HEK293 (cell line): ENCODE data around the gene GATA3.

ENCODE experiments used
- KLF10 ChIP-seq: fragments of 450-650 bp; IDR thresholded peaks from 2 replicates; pipeline ENCODE4 v1.5.1; 2018; ENCODE audit warnings: missing biosample characterization, mild to moderate bottlenecking, missing genetic modification characterization
- MEIS1 ChIP-seq: sonication (generic); formaldehyde crosslinking; IDR thresholded peaks from 2 replicates; pipeline ENCODE4 v1.8.1; 2022; ENCODE audit warnings: missing genetic modification reagents, mild to moderate bottlenecking, borderline replicate concordance
- MYNN ChIP-seq: fragments of 450-650 bp; formaldehyde crosslinking; IDR thresholded peaks from 2 replicates; pipeline ENCODE4 v1.5.1; 2016; ENCODE audit warnings: missing biosample characterization, missing genetic modification characterization, borderline replicate concordance
- SP7 ChIP-seq: fragments of 450-650 bp; formaldehyde crosslinking; IDR thresholded peaks from 2 replicates; pipeline ENCODE4 v1.5.1; 2016; ENCODE audit warnings: missing biosample characterization, missing genetic modification characterization
- YY1 ChIP-seq: fragments of 450-650 bp; formaldehyde crosslinking; IDR thresholded peaks from 2 replicates; pipeline ENCODE4 v1.5.1; 2018; ENCODE audit warnings: missing biosample characterization, missing genetic modification characterization
- YY2 ChIP-seq: fragments of 450-650 bp; formaldehyde crosslinking; IDR thresholded peaks from 2 replicates; pipeline ENCODE4 v1.5.1; 2016; ENCODE audit warnings: missing biosample characterization, missing genetic modification characterization
- ZBTB1 ChIP-seq: fragments of 450-650 bp; formaldehyde crosslinking; IDR thresholded peaks from 2 replicates; pipeline ENCODE4 v1.5.1; 2016; ENCODE audit warnings: missing biosample characterization, missing genetic modification characterization
- ZBTB21 ChIP-seq: fragments of 450-650 bp; formaldehyde crosslinking; IDR thresholded peaks from 2 replicates; pipeline ENCODE4 v1.5.1; 2017; ENCODE audit warnings: missing biosample characterization, missing genetic modification characterization
- ZBTB6 ChIP-seq: fragments of 450-650 bp; formaldehyde crosslinking; IDR thresholded peaks from 2 replicates; pipeline ENCODE4 v1.5.1; 2017; ENCODE audit warnings: missing biosample characterization, missing genetic modification characterization
- ZNF146 ChIP-seq: fragments of 450-650 bp; formaldehyde crosslinking; IDR thresholded peaks from 2 replicates; pipeline ENCODE4 v1.5.1; 2016; ENCODE audit warnings: missing biosample characterization, missing genetic modification characterization
- ZNF16 ChIP-seq: fragments of 450-650 bp; formaldehyde crosslinking; IDR thresholded peaks from 2 replicates; pipeline ENCODE4 v1.5.1; 2016; ENCODE audit warnings: low read depth, missing biosample characterization, missing genetic modification characterization
- ZNF214 ChIP-seq: fragments of 450-650 bp; formaldehyde crosslinking; IDR thresholded peaks from 2 replicates; pipeline ENCODE4 v1.5.1; 2017; ENCODE audit warnings: missing biosample characterization, mild to moderate bottlenecking, missing genetic modification characterization, borderline replicate concordance
- ZNF24 ChIP-seq: fragments of 450-650 bp; formaldehyde crosslinking; IDR thresholded peaks from 2 replicates; pipeline ENCODE4 v1.5.1; 2016; ENCODE audit warnings: missing biosample characterization, missing genetic modification characterization
- ZNF26 ChIP-seq: fragments of 450-650 bp; formaldehyde crosslinking; IDR thresholded peaks from 2 replicates; pipeline ENCODE4 v1.5.1; 2016; ENCODE audit warnings: missing biosample characterization, missing genetic modification characterization
- ZNF311 ChIP-seq: fragments of 450-650 bp; formaldehyde crosslinking; IDR thresholded peaks from 2 replicates; pipeline ENCODE4 v1.5.1; 2017; ENCODE audit warnings: missing biosample characterization, missing genetic modification characterization, borderline replicate concordance
- ZNF335 ChIP-seq: fragments of 450-650 bp; formaldehyde crosslinking; conservative IDR thresholded peaks from 2 replicates; pipeline ENCODE4 v1.5.1; 2016; ENCODE audit warnings: missing biosample characterization, missing genetic modification characterization
- ZNF423 ChIP-seq: fragments of 450-650 bp; formaldehyde crosslinking; IDR thresholded peaks from 2 replicates; pipeline ENCODE4 v1.5.1; 2016; ENCODE audit warnings: missing biosample characterization, missing genetic modification characterization
- ZNF501 ChIP-seq: fragments of 450-650 bp; formaldehyde crosslinking; IDR thresholded peaks from 2 replicates; pipeline ENCODE4 v1.5.1; 2016; ENCODE audit warnings: missing biosample characterization, missing genetic modification characterization
- ZNF529 ChIP-seq: fragments of 450-650 bp; formaldehyde crosslinking; IDR thresholded peaks from 2 replicates; pipeline ENCODE4 v1.5.1; 2017; ENCODE audit warnings: missing genetic modification characterization, missing biosample characterization; ENCODE audit not compliant: insufficient replicate concordance
- ZNF555 ChIP-seq: fragments of 450-650 bp; formaldehyde crosslinking; conservative IDR thresholded peaks from 2 replicates; pipeline ENCODE4 v1.5.1; 2017; ENCODE audit warnings: missing biosample characterization, mild to moderate bottlenecking, missing genetic modification characterization, inconsistent platforms
- ZNF596 ChIP-seq: fragments of 450-650 bp; IDR thresholded peaks from 2 replicates; pipeline ENCODE4 v1.5.0; 2018; ENCODE audit warnings: missing biosample characterization, mild to moderate bottlenecking, missing genetic modification characterization, moderate library complexity
- ZNF664 ChIP-seq: fragments of 450-650 bp; formaldehyde crosslinking; IDR thresholded peaks from 2 replicates; pipeline ENCODE4 v1.5.1; 2016; ENCODE audit warnings: missing biosample characterization, missing genetic modification characterization
- ZNF768 ChIP-seq: fragments of 450-650 bp; formaldehyde crosslinking; IDR thresholded peaks from 2 replicates; pipeline ENCODE4 v1.5.1; 2018; ENCODE audit warnings: missing biosample characterization, mild to moderate bottlenecking, missing genetic modification characterization
- ZNF777 ChIP-seq: fragments of 450-650 bp; formaldehyde crosslinking; IDR thresholded peaks from 2 replicates; pipeline ENCODE4 v1.5.1; 2017; ENCODE audit warnings: missing biosample characterization, missing genetic modification characterization, borderline replicate concordance
- ZSCAN4 ChIP-seq: fragments of 450-650 bp; formaldehyde crosslinking; IDR thresholded peaks from 2 replicates; pipeline ENCODE4 v1.5.1; 2017; ENCODE audit warnings: missing biosample characterization, missing genetic modification characterization
- ZXDB ChIP-seq: fragments of 450-650 bp; formaldehyde crosslinking; IDR thresholded peaks from 2 replicates; pipeline ENCODE4 v1.5.1; 2016; ENCODE audit warnings: missing biosample characterization, missing genetic modification characterization
- TF ChIP-seq, protein P1 (sequence below): fragments of 450-650 bp; formaldehyde crosslinking; IDR thresholded peaks from 2 replicates; pipeline ENCODE4 v1.5.1; 2016; ENCODE audit warnings: missing biosample characterization, missing genetic modification characterization
- TF ChIP-seq, protein P2 (sequence below): fragments of 450-650 bp; formaldehyde crosslinking; IDR thresholded peaks from 2 replicates; pipeline ENCODE4 v1.5.1; 2016; ENCODE audit warnings: missing biosample characterization, missing genetic modification characterization

The GATA3 gene

GRCh38 chr10:8053446-8054243 is 843 bp upstream of the GATA3 start (continued):
- TF ChIP-seq ZNF501 (no peak; the same call in 1 of the 2 replicates), ZNF311 (tag by site-specific recombination) (no peak), ZNF529 (peak; percentile 5), ZNF335 (tag by site-specific recombination) (peak; percentile 90), ZNF777 (tag by site-specific recombination) (no peak), KLF10 (tag by site-specific recombination) (peak; percentile 89), ZBTB1 (no peak), SP7 (tag by site-specific recombination) (peak; percentile 70), MEIS1 (no peak), ZNF16 (tag by site-specific recombination) (no peak), MYNN (no peak), ZNF423 (tag by site-specific recombination) (peak; percentile 98), ZXDB (tag by site-specific recombination) (peak; percentile 57), ZNF596 (tag by site-specific recombination) (0 out of 2 replicates have a peak, but pooled peaks have one; percentile 23), ZNF146 (tag by site-specific recombination) (0 out of 2 replicates have a peak, but pooled peaks have one; percentile 16), ZNF26 (tag by site-specific recombination) (no peak), ZNF214 (tag by site-specific recombination) (no peak), ZNF555 (tag by site-specific recombination) (no peak), ZBTB21 (no peak), ZNF24 (tag by site-specific recombination) (peak; percentile 78), ZBTB6 (tag by site-specific recombination) (peak; percentile 54; the same call in 1 of the 2 replicates), ZSCAN4 (tag by site-specific recombination) (no peak), ZNF664 (no peak), YY1 (tag by site-specific recombination) (no peak), YY2 (tag by site-specific recombination) (no peak), ZNF768 (tag by site-specific recombination) (no peak)
- TF ChIP-seq, protein P1, sequence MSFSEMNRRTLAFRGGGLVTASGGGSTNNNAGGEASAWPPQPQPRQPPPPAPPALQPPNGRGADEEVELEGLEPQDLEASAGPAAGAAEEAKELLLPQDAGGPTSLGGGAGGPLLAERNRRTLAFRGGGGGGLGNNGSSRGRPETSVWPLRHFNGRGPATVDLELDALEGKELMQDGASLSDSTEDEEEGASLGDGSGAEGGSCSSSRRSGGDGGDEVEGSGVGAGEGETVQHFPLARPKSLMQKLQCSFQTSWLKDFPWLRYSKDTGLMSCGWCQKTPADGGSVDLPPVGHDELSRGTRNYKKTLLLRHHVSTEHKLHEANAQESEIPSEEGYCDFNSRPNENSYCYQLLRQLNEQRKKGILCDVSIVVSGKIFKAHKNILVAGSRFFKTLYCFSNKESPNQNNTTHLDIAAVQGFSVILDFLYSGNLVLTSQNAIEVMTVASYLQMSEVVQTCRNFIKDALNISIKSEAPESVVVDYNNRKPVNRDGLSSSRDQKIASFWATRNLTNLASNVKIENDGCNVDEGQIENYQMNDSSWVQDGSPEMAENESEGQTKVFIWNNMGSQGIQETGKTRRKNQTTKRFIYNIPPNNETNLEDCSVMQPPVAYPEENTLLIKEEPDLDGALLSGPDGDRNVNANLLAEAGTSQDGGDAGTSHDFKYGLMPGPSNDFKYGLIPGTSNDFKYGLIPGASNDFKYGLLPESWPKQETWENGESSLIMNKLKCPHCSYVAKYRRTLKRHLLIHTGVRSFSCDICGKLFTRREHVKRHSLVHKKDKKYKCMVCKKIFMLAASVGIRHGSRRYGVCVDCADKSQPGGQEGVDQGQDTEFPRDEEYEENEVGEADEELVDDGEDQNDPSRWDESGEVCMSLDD (tag by site-specific recombination), result peak; percentile 64
- TF ChIP-seq, protein P2, sequence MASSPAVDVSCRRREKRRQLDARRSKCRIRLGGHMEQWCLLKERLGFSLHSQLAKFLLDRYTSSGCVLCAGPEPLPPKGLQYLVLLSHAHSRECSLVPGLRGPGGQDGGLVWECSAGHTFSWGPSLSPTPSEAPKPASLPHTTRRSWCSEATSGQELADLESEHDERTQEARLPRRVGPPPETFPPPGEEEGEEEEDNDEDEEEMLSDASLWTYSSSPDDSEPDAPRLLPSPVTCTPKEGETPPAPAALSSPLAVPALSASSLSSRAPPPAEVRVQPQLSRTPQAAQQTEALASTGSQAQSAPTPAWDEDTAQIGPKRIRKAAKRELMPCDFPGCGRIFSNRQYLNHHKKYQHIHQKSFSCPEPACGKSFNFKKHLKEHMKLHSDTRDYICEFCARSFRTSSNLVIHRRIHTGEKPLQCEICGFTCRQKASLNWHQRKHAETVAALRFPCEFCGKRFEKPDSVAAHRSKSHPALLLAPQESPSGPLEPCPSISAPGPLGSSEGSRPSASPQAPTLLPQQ (tag by site-specific recombination), result peak; percentile 77
